HCT116 (cell line): ENCODE data around the gene ACTN1.

Experiments
- CTCF ChIP-seq, 3 experiments: fragments of 200-600 bp in 1 of 3; sonication (generic) in 1 of 3; IDR thresholded peaks in 2 of 3; conservative IDR thresholded peaks in 1 of 3; 2 replicates each; pipeline ENCODE4 v1.5.1; 2012 to 2017; ENCODE audit warnings: low read depth in 2 of 3, low read length in 2 of 3, antibody characterized with exemption in 1 of 3, borderline replicate concordance in 1 of 3, control low read depth in 1 of 3, mild to moderate bottlenecking in 1 of 3, mixed read lengths in 1 of 3, mixed run types in 1 of 3, moderate library complexity in 1 of 3; ENCODE audit not compliant: insufficient read depth in 1 of 3
- JUND ChIP-seq: IDR thresholded peaks from 2 replicates; pipeline ENCODE4 v1.6.1; 2012
- POLR2A ChIP-seq: IDR thresholded peaks from 2 replicates; pipeline ENCODE4 v1.7.0; 2011; ENCODE audit warnings: borderline replicate concordance; ENCODE audit not compliant: insufficient read depth, insufficient read length; ENCODE audit errors: extremely low read depth
- RAD21 ChIP-seq: IDR thresholded peaks from 2 replicates; pipeline ENCODE4 v1.6.1; 2012; ENCODE audit warnings: low read depth, mild to moderate bottlenecking
- SIN3A ChIP-seq: IDR thresholded peaks from 2 replicates; pipeline ENCODE4 v1.6.1; 2012; ENCODE audit warnings: low read depth
- YY1 ChIP-seq: IDR thresholded peaks from 2 replicates; pipeline ENCODE4 v1.6.1; 2011; ENCODE audit warnings: low read length, low read depth, moderate library complexity, mild to moderate bottlenecking; ENCODE audit not compliant: insufficient replicate concordance; ENCODE audit errors: extremely low read depth
- ZBTB33 ChIP-seq: IDR thresholded peaks from 2 replicates; pipeline ENCODE4 v1.6.1; 2011; ENCODE audit warnings: mild to moderate bottlenecking, low read length, moderate library complexity; ENCODE audit not compliant: insufficient replicate concordance; ENCODE audit errors: extremely low read depth

- TF ChIP-seq CTCF (IDR thresholded peaks at IDR 0.05 in 2 of 3, conservative IDR thresholded peaks at IDR 0.05 in 1 of 3; ENCODE audit: borderline replicate concordance in 1 of 3, insufficient read depth in 1 of 3, low read depth in 2 of 3, low read length in 2 of 3) = no peak
- TF ChIP-seq YY1 = no peak
- no peak for TF ChIP-seq JUND
- TF ChIP-seq RAD21 = no peak
- no peak for TF ChIP-seq ZBTB33
- no peak for TF ChIP-seq SIN3A
- TF ChIP-seq POLR2A = no peak
Observed at GRCh38 chr14:68878908-68879307, 100.2 kb downstream of the ACTN1 start.
